CD8-positive, alpha-beta memory T cell (primary cell): ENCODE data around the gene PBX3. TPM values are rescaled to one million over a fixed set of nuclear protein-coding genes. Genes with fewer than 3 reads are reported as not detected.

Source experiments
- CTCF ChIA-PET: fragments of 350-600 bp; sonication (Branson Sonifier 250); formaldehyde crosslinking; loops from one replicate; lab custom pipeline; 2021; ENCODE audit warnings: antibody characterized with exemption; lab: Charles Lee
- POLR2A ChIA-PET: fragments of 350-600 bp; sonication (Branson Sonifier 250); formaldehyde crosslinking; loops from one replicate; lab custom pipeline; 2021; ENCODE audit warnings: antibody characterized with exemption; lab: Charles Lee
- DNase-seq, 5 donors: peaks; one replicate each; pipeline versions ENCODE4 v3.0.0 to v3.0.0-alpha.2; 2020 to 2022; ENCODE audit warnings: mixed read lengths in 1 of 5
- H3K27ac ChIP-seq: one replicate; pipeline ENCODE4 v1.7.0; 2013; ENCODE audit warnings: low read depth, mild to moderate bottlenecking, low read length, moderate library complexity
- H3K27me3 ChIP-seq: 2 replicates; pipeline ENCODE4 v1.7.0; 2013; ENCODE audit warnings: low read length, mild to moderate bottlenecking; ENCODE audit not compliant: insufficient read depth, poor library complexity, severe bottlenecking
- H3K36me3 ChIP-seq: 2 replicates; pipeline ENCODE4 v1.7.0; 2013; ENCODE audit warnings: mild to moderate bottlenecking, low read length, moderate library complexity; ENCODE audit not compliant: insufficient read depth
- H3K4me1 ChIP-seq: 2 replicates; pipeline ENCODE4 v1.7.0; 2013; ENCODE audit warnings: mild to moderate bottlenecking, low read length, moderate library complexity; ENCODE audit not compliant: insufficient read depth
- H3K4me3 ChIP-seq: 2 replicates; pipeline ENCODE4 v1.7.0; 2013; ENCODE audit warnings: mild to moderate bottlenecking, low read length
- H3K9me3 ChIP-seq: 2 replicates; pipeline ENCODE4 v1.7.0; 2013; ENCODE audit warnings: mild to moderate bottlenecking, low read length
- H3K27ac Mint-ChIP-seq, 8 donors: one replicate each; pipeline ENCODE4 v1.8.0; 2020 to 2021; ENCODE audit warnings: mixed read lengths in 8 of 8, mild to moderate bottlenecking in 6 of 8, inconsistent platforms in 3 of 8, moderate library complexity in 3 of 8
- H3K27me3 Mint-ChIP-seq, 2 donors: one replicate each; pipeline ENCODE4 v1.8.0; 2020 to 2021; ENCODE audit warnings: mixed read lengths in 2 of 2, mild to moderate bottlenecking in 1 of 2, moderate library complexity in 1 of 2
- H3K36me3 Mint-ChIP-seq, 3 donors: one replicate each; pipeline ENCODE4 v1.8.0; 2020 to 2021; ENCODE audit warnings: mixed read lengths in 3 of 3, inconsistent platforms in 1 of 3, mild to moderate bottlenecking in 1 of 3
- H3K4me1 Mint-ChIP-seq, 3 donors: one replicate each; pipeline ENCODE4 v1.8.0; 2020 to 2021; ENCODE audit warnings: mixed read lengths in 3 of 3, inconsistent platforms in 1 of 3, mild to moderate bottlenecking in 1 of 3
- H3K4me3 Mint-ChIP-seq, 7 donors: one replicate each; pipeline ENCODE4 v1.8.0; 2020 to 2021; ENCODE audit warnings: mixed read lengths in 7 of 7, mild to moderate bottlenecking in 6 of 7, moderate library complexity in 4 of 7, inconsistent platforms in 2 of 7
- H3K9me3 Mint-ChIP-seq, 5 donors: one replicate each; pipeline ENCODE4 v1.8.0; 2020 to 2022; ENCODE audit warnings: mixed read lengths in 5 of 5, mild to moderate bottlenecking in 3 of 5, moderate library complexity in 2 of 5, inconsistent platforms in 1 of 5
- polyA plus RNA-seq: library from polyadenylated mRNA; unstranded; fragments of 300-500 nt; fragmentation: Illumina TruSeq; gene quantifications from one replicate; pipeline ENCODE4 v1.2.3, GENCODE V29; 2021
- total RNA-seq, 2 experiments: library from RNA; stranded (reverse); gene quantifications; one replicate each; pipeline ENCODE4 v1.2.3, GENCODE V29; 2021

PBX3 gene
- total and polyA plus RNA-seq, 3 experiments from 2014 or later = 4.6 to 13.4 (median 12.8) TPM

DNA sequence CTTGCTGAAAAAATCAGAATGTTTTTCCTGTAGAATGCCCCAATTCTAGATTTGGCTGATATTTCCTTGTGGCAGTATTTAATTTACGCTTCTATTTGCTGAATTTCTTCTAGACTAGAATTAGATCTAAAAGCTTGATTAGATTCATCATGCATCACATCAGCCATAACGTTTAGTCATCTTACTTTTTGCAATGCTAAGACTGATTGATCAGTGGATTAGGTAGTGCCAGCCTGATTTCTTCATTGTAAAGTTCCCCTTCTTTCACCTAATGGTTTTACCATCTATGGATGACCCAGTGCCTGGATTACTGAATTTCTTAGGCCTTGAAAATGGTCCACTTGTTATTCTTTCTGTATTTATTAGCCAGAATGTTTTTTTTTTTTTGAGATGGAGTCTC lies 83.9 kb downstream of the PBX3 start:
- Mint-ChIP-seq H3K27me3 (no peaks in the 10 kb centered on the region), H3K36me3 (peaks cover 0 to 8% (median 8%) of the 10 kb centered on the region in 3 donors), H3K27ac (peak overlapping the region; percentile 54 to 88 (median 72)), H3K4me1 (peaks cover 13 to 42% (median 30%) of the 10 kb centered on the region in 3 donors), H3K4me3 (peak overlapping the region in 6 of 7 donors; percentile 24 to 92 (median 51)), H3K9me3 (no peaks in the 10 kb centered on the region)
- Histone ChIP-seq H3K27me3 (no peaks in the 10 kb centered on the region), H3K27ac (no peak overlapping the region), H3K9me3 (no peaks in the 10 kb centered on the region), H3K36me3 (no peaks in the 10 kb centered on the region), H3K4me3 (no peak overlapping the region), H3K4me1 (peaks cover 18% of the 10 kb centered on the region)
- no peak for DNase-seq
- POLR2A ChIA-PET = no interaction called here
- CTCF ChIA-PET = no interaction called here

DNA sequence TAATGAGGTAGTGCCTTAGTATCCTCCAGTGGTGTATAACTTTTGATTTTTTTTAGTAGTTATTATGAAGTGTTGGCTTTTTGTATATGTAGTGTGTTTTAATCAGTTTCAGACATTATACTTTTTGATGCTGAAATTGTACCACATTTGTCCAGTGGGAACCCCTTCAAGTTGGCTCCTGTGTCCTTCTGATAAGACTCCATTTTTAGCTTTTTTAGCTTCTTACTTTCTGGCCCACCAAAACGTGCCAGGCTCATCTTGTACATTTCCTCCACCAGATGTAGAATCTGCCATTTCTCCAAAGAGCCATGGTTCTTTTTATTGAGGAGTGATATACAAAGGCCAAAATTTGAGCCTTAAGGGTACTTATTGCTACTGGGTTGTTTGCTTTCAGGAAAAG lies 84.4 kb downstream of the PBX3 start:
- H3K27me3 ChIP-seq = no peaks in the 10 kb centered on the region
- DNase-seq = no peak
- H3K27ac ChIP-seq = no peak overlapping the region
- Mint-ChIP-seq H3K36me3 (peaks cover 0 to 8% (median 8%) of the 10 kb centered on the region in 3 donors), H3K27ac (peak overlapping the region in 2 of 8 donors; percentile 46 to 67), H3K4me1 (peaks cover 13 to 42% (median 28%) of the 10 kb centered on the region in 3 donors), H3K4me3 (no peak overlapping the region), H3K9me3 (no peaks in the 10 kb centered on the region), H3K27me3 (no peaks in the 10 kb centered on the region)
- H3K4me3 ChIP-seq = no peak overlapping the region
- H3K36me3 ChIP-seq = no peaks in the 10 kb centered on the region
- CTCF ChIA-PET = no interaction called here
- H3K4me1 ChIP-seq = peaks cover 18% of the 10 kb centered on the region
- POLR2A ChIA-PET = no interaction called here
- no peaks in the 10 kb centered on the region for H3K9me3 ChIP-seq

DNA sequence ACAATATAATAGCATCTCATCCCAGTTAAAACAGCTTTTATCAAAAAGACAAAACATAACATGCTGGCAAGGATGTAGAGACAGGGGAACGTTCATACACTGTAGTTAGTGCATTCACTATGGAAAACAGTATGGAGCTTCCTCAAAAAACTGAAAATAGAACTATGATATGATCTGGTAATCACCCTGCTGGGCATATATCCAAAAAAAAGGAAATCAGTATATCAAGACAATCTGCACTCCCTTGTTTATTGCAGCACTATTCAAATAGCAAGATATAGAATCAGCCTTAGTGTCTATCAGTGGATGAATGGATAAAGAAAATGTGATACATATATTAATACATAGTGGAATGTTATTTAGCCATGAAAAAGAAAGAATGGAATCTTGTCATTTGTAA lies 88.5 kb downstream of the PBX3 start:
- ChIA-PET POLR2A (no interaction called here), CTCF (no interaction called here)
- peaks cover 0 to 8% (median 8%) of the 10 kb centered on the region in 3 donors for H3K36me3 Mint-ChIP-seq
- peaks cover 4 to 12% (median 5%) of the 10 kb centered on the region in 3 donors for H3K4me1 Mint-ChIP-seq
- no peaks in the 10 kb centered on the region for H3K9me3 ChIP-seq
- H3K27me3 Mint-ChIP-seq = no peaks in the 10 kb centered on the region
- H3K9me3 Mint-ChIP-seq = no peaks in the 10 kb centered on the region
- no peak overlapping the region for H3K27ac Mint-ChIP-seq
- H3K4me3 Mint-ChIP-seq = no peak overlapping the region
- no peak overlapping the region for H3K4me3 ChIP-seq
- no peaks in the 10 kb centered on the region for H3K27me3 ChIP-seq
- no peak for DNase-seq
- no peak overlapping the region for H3K27ac ChIP-seq
- H3K4me1 ChIP-seq = peaks cover 7% of the 10 kb centered on the region
- H3K36me3 ChIP-seq = no peaks in the 10 kb centered on the region

DNA sequence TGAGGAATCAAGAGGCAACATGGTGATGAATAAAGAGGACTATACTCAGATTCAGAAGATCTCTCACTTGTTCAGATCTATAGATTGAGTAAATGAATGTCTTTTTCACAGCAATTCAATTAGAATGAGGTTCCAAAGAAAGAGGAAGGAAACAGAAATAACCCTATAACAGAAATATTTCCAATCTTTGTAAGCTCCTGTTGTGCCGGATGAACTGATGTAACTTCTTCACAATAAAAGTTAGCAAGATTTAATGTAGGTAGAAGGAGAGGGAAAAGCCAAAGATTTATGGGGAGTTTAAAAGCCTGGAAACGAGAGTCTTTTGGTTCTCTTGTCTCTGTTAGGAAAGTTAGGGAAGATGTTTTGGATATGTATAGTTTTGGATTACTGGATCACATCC lies 92.1 kb downstream of the PBX3 start:
- no peak overlapping the region for H3K27ac ChIP-seq
- Mint-ChIP-seq H3K4me1 (peaks cover 0 to 16% (median 12%) of the 10 kb centered on the region in 3 donors), H3K36me3 (peaks cover 0 to 2% (median 0%) of the 10 kb centered on the region in 3 donors), H3K27ac (peak overlapping the region in 1 of 8 donors; percentile 30), H3K9me3 (no peaks in the 10 kb centered on the region), H3K4me3 (no peak overlapping the region), H3K27me3 (no peaks in the 10 kb centered on the region)
- ChIA-PET POLR2A (interaction anchor here (1.2 kb wide), 1 partner anchor 9 kb away, joined by 3 read pairs; no protein-coding TSS in a partner anchor), CTCF (no interaction called here)
- H3K36me3 ChIP-seq = no peaks in the 10 kb centered on the region
- DNase-seq = no peak
- H3K4me1 ChIP-seq = no peaks in the 10 kb centered on the region
- no peaks in the 10 kb centered on the region for H3K27me3 ChIP-seq
- no peak overlapping the region for H3K4me3 ChIP-seq
- no peaks in the 10 kb centered on the region for H3K9me3 ChIP-seq

DNA sequence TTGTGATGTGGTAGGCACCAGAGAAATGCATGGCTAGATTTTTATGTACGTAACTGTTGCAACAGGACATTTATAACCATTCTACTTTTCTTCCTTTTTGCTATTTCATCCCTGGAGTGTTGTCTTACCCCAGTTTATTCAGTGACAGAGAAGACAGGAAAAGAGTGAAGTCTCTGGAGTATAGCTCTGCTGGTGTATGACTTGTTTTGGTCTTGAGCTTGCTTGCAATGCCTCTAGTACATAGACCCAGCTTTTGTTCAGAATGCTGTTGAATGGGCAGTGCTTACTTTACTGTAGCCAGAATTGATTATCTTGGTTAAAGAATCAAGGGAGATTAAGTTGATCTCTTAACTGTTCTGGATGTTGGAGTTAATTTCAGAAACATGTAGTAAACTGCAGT lies 94.3 kb downstream of the PBX3 start:
- H3K9me3 Mint-ChIP-seq = no peaks in the 10 kb centered on the region
- POLR2A ChIA-PET = no interaction called here
- H3K36me3 Mint-ChIP-seq = no peaks in the 10 kb centered on the region
- no peaks in the 10 kb centered on the region for H3K27me3 Mint-ChIP-seq
- H3K4me1 Mint-ChIP-seq = peaks cover 0 to 16% (median 12%) of the 10 kb centered on the region in 3 donors
- DNase-seq = no peak
- peak overlapping the region in 2 of 8 donors; percentile 25 to 59 for H3K27ac Mint-ChIP-seq
- Histone ChIP-seq H3K36me3 (no peaks in the 10 kb centered on the region), H3K4me1 (no peaks in the 10 kb centered on the region), H3K4me3 (no peak overlapping the region), H3K27ac (no peak overlapping the region), H3K27me3 (no peaks in the 10 kb centered on the region), H3K9me3 (no peaks in the 10 kb centered on the region)
- CTCF ChIA-PET = no interaction called here
- H3K4me3 Mint-ChIP-seq = no peak overlapping the region

DNA sequence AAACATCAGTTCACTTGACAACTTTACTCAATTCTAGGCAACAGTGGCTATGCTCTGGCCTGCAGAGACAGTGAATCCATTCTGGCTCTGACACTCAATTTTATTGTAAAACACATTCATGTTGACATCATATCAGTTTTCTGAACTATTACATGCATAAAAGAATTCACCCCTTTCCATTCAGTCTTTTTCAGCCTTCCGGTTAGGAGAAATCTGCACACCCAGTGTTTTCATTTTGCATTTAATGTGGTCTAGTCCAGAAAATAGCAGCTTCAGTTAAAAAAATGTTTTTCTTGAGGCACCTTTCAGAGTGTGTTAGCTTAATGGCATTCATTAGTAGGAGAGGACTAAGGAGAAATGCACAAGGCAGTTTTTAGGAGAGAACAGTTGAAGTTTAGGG lies 95.1 kb downstream of the PBX3 start:
- Mint-ChIP-seq H3K9me3 (no peaks in the 10 kb centered on the region), H3K4me3 (no peak overlapping the region), H3K27me3 (no peaks in the 10 kb centered on the region), H3K36me3 (peaks cover 0 to 5% (median 0%) of the 10 kb centered on the region in 3 donors), H3K4me1 (peaks cover 0 to 16% (median 12%) of the 10 kb centered on the region in 3 donors), H3K27ac (no peak overlapping the region)
- ChIA-PET POLR2A (no interaction called here), CTCF (no interaction called here)
- Histone ChIP-seq H3K9me3 (no peaks in the 10 kb centered on the region), H3K36me3 (no peaks in the 10 kb centered on the region), H3K4me3 (no peak overlapping the region), H3K4me1 (no peaks in the 10 kb centered on the region), H3K27me3 (no peaks in the 10 kb centered on the region), H3K27ac (no peak overlapping the region)
- DNase-seq = no peak

DNA sequence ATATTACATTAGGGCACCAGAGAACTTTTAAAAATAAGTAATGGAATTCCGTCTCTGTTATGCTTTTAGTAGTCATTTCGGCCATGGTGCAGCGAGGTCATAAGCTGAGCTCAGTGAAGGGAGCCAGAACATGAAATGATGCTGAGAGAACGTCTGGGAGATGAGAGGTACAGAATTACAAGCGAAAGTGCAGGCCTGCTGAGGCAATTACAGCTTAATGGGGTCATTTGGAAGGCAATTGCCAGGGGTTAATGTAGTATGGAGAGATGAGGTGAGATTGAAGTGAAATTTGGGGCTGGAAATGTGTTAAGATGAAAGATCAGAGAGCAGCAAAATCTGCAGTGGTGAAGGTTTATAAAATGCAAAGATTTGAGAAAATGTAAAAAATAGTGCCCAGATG lies 96.5 kb downstream of the PBX3 start:
- Mint-ChIP-seq H3K9me3 (no peaks in the 10 kb centered on the region), H3K4me1 (peaks cover 0 to 18% (median 12%) of the 10 kb centered on the region in 3 donors), H3K27ac (no peak overlapping the region), H3K36me3 (peaks cover 0 to 5% (median 0%) of the 10 kb centered on the region in 3 donors), H3K4me3 (no peak overlapping the region), H3K27me3 (no peaks in the 10 kb centered on the region)
- Histone ChIP-seq H3K36me3 (no peaks in the 10 kb centered on the region), H3K9me3 (no peaks in the 10 kb centered on the region), H3K4me3 (no peak overlapping the region), H3K4me1 (no peaks in the 10 kb centered on the region), H3K27me3 (no peaks in the 10 kb centered on the region), H3K27ac (no peak overlapping the region)
- no peak for DNase-seq
- POLR2A ChIA-PET = interaction anchor here (0.6 kb wide), 2 partner anchors 203 to 315 kb away, joined by 5 to 8 read pairs; no protein-coding TSS in a partner anchor
- CTCF ChIA-PET = no interaction called here

DNA sequence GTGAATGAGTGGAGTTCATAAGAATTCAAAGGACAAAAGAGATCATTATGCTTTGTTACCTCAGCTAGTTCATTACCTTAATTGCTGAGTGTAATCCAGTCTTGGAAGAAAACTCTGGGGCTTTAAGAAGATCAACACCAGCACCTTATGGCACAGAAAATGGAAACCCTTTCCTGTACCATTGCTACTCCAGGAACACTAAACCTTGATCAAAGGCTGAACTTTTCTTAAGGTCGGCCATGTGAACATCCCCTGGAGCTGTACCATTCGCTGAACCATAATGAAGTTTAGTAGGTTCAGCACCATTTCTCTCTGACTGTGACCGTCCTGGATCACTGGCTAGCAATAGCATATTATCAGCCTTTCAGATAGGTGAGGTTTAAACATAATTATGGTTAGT lies 97.4 kb downstream of the PBX3 start:
- H3K36me3 ChIP-seq = no peaks in the 10 kb centered on the region
- peaks cover 0 to 18% (median 12%) of the 10 kb centered on the region in 3 donors for H3K4me1 Mint-ChIP-seq
- no peak overlapping the region for H3K27ac Mint-ChIP-seq
- no peak for DNase-seq
- H3K27me3 Mint-ChIP-seq = no peaks in the 10 kb centered on the region
- ChIA-PET POLR2A (no interaction called here), CTCF (interaction anchor here (1.0 kb wide), 1 partner anchor 286 kb away, joined by 3 read pairs; no protein-coding TSS in a partner anchor)
- H3K4me3 Mint-ChIP-seq = no peak overlapping the region
- no peak overlapping the region for H3K27ac ChIP-seq
- H3K9me3 Mint-ChIP-seq = no peaks in the 10 kb centered on the region
- H3K4me3 ChIP-seq = no peak overlapping the region
- no peaks in the 10 kb centered on the region for H3K4me1 ChIP-seq
- no peaks in the 10 kb centered on the region for H3K9me3 ChIP-seq
- peaks cover 0 to 5% (median 0%) of the 10 kb centered on the region in 3 donors for H3K36me3 Mint-ChIP-seq
- no peaks in the 10 kb centered on the region for H3K27me3 ChIP-seq
